WI38 (cell line): ENCODE measurements around the gene ZC3H10.

Experiments used
- H3K4me3 ChIP-seq: 2 replicates; pipeline ENCODE4 v1.5.1; 2011; ENCODE audit warnings: low read depth, mild to moderate bottlenecking, control low read depth, low read length
- TF ChIP-seq, protein P1 (sequence below): IDR thresholded peaks from 2 replicates; pipeline ENCODE4 v1.5.1; 2012; ENCODE audit warnings: low read depth, mild to moderate bottlenecking, control low read depth, low read length

The ZC3H10 gene

GRCh38 chr12:56141946-56142784, 24.1 kb downstream of the ZC3H10 start:
- TF ChIP-seq, protein P1, sequence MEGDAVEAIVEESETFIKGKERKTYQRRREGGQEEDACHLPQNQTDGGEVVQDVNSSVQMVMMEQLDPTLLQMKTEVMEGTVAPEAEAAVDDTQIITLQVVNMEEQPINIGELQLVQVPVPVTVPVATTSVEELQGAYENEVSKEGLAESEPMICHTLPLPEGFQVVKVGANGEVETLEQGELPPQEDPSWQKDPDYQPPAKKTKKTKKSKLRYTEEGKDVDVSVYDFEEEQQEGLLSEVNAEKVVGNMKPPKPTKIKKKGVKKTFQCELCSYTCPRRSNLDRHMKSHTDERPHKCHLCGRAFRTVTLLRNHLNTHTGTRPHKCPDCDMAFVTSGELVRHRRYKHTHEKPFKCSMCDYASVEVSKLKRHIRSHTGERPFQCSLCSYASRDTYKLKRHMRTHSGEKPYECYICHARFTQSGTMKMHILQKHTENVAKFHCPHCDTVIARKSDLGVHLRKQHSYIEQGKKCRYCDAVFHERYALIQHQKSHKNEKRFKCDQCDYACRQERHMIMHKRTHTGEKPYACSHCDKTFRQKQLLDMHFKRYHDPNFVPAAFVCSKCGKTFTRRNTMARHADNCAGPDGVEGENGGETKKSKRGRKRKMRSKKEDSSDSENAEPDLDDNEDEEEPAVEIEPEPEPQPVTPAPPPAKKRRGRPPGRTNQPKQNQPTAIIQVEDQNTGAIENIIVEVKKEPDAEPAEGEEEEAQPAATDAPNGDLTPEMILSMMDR: no peak
- no peak overlapping the region for H3K4me3 ChIP-seq

DNA sequence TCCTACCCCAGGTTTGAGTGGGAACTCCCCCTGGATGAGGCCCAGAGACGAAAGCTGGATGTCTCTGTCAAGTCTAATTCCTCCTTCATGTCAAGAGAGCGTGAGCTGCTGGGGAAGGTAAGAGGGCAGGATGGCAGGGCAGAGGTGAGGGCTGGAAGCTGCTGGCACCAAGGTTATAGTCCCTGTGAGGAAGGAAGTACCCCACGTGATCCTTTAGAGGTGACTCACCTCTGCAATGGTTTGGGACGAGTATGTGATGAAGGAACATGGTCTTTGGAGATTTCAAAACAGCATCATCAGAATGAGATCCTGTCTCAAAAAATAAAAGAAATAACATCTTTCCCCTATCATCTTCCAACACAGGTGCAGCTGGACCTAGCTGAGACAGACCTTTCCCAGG, 25.2 kb downstream of the ZC3H10 start:
- H3K4me3 ChIP-seq: no peak overlapping the region
- TF ChIP-seq, protein P1: no peak

GRCh38 chr12:56143870-56144269, 25.8 kb downstream of the ZC3H10 start:
- TF ChIP-seq, protein P1: no peak
- no peak overlapping the region for H3K4me3 ChIP-seq

GRCh38 chr12:56145217-56145616, 27.2 kb downstream of the ZC3H10 start:
- TF ChIP-seq, protein P1: no peak
- H3K4me3 ChIP-seq: no peak overlapping the region

GRCh38 chr12:56146492-56147460, 28.7 kb downstream of the ZC3H10 start:
- TF ChIP-seq, protein P1: no peak

DNA sequence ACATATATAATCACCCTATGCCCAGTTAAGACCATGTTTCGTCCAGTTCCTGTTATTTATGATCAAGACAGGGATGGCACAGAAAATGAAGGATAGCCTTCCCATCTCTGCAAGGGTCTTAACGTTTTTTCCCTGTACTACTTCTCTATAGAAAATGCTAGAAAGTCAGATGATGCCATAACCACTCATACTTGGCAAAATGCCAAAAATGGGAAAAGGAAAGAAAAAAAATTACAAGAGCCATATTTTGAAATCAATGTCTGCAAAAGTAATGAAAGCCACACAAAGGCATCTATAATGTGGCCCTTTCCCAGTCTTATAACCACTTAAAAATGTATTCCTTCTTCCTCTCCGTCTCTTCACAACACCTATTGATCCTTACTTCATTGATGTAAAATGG, 32.5 kb downstream of the ZC3H10 start:
- no peak overlapping the region for H3K4me3 ChIP-seq
- TF ChIP-seq, protein P1: no peak

More at GRCh38 chr12:56146492-56147460, 28.7 kb downstream of the ZC3H10 start:
- H3K4me3 ChIP-seq: no peak overlapping the region
